ENCODE measurements around the gene PSMB7.

DNA sequence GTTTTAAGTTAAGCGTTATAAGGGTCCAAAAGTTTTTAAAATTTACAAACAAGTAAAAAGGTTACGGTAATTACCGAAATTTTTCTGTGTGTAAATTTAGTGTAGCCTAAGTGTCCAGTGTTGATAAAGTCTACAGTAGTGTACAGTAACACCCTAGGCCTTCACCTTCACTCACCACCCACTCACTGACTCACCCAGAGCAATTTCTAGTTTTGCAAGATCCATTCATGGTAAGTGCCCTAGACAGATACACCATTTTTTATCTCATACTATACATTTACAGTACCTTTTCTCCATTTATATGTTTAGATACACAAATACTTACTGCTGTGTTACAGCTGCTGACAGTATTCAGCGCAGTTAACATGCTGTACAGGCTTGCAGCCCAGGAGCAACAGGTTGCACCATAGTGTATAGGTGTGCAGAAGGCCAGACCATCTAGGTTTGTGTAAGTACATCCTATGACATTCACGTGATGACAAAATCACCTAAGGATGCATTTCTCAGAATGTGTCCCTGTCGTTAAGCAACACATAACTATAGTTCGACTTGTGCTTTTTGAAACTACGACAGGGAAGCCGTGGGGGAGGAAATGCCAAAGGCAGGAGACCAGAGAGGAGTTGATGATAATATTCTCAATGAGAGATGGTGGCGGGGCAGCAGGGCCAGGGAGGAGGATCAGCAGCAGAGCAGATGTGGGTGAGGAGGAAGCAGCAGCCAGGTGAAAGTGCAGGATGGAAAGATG lies 48.6 kb downstream of the PSMB7 start:
- TF ChIP-seq, protein P1, sequence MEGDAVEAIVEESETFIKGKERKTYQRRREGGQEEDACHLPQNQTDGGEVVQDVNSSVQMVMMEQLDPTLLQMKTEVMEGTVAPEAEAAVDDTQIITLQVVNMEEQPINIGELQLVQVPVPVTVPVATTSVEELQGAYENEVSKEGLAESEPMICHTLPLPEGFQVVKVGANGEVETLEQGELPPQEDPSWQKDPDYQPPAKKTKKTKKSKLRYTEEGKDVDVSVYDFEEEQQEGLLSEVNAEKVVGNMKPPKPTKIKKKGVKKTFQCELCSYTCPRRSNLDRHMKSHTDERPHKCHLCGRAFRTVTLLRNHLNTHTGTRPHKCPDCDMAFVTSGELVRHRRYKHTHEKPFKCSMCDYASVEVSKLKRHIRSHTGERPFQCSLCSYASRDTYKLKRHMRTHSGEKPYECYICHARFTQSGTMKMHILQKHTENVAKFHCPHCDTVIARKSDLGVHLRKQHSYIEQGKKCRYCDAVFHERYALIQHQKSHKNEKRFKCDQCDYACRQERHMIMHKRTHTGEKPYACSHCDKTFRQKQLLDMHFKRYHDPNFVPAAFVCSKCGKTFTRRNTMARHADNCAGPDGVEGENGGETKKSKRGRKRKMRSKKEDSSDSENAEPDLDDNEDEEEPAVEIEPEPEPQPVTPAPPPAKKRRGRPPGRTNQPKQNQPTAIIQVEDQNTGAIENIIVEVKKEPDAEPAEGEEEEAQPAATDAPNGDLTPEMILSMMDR (IDR thresholded peaks at IDR 0.05; ENCODE audit: low read length) = no peak
- no peak for TF ChIP-seq EZH2 (IDR thresholded peaks at IDR 0.05; ENCODE audit: borderline replicate concordance, low read length)

Data from OCI-LY1 (cell line).